K562 (cell line): ENCODE measurements around the gene SPARC. TPM values are rescaled to one million over a fixed set of nuclear protein-coding genes. Genes with fewer than 3 reads are reported as not detected.
A peak's percentile ranks its signal among the peaks of the same experiment; 100 is the strongest.

Experiments used
- YBX1 ChIP-seq: fragments of 450-650 bp; IDR thresholded peaks from 2 replicates; pipeline ENCODE4 v1.7.1; 2016; ENCODE audit warnings: mild to moderate bottlenecking
- ZNF384 ChIP-seq: IDR thresholded peaks from 2 replicates; pipeline ENCODE4 v1.6.1; 2012; ENCODE audit warnings: low read depth, low read length, improper control_type of control experiment
- polyA plus RNA-seq, 8 experiments: library from polyadenylated mRNA; depleted of rRNA in 4 of 8; stranded (reverse) in 5 of 8; unstranded in 3 of 8; fragments of >200 nt; fragmentation: Nextera tagmentation in 2 of 8; fragmentation: Illumina TruSeq in 1 of 8; extraction: Ambion mirVana in 2 of 8; extraction: Trizol in 1 of 8; gene quantifications; 2 replicates each; pipeline versions ENCODE4 v1.2.1 to v1.2.3, GENCODE V29; 2011 to 2014; ENCODE audit warnings: inconsistent platforms in 1 of 8, missing spikeins in 1 of 8
- total RNA-seq, 7 experiments: library from RNA; depleted of rRNA in 6 of 7; stranded (reverse); fragments of >200 nt in 6 of 7; fragmentation: Illumina TruSeq in 2 of 7; extraction: Trizol in 2 of 7; gene quantifications; 2 replicates each; pipeline versions ENCODE4 v1.2.1 to v1.2.3, GENCODE V29; 2011 to 2021; ENCODE audit warnings: low replicate concordance in 1 of 7
- TF ChIP-seq, protein P1 (sequence below), 2 experiments: fragments of 450-650 bp; formaldehyde crosslinking in 1 of 2; IDR thresholded peaks; 2 replicates each; pipeline versions ENCODE4 v1.4.0 to v1.6.1; 2014 to 2020; ENCODE audit warnings: mild to moderate bottlenecking in 2 of 2, borderline replicate concordance in 1 of 2, low read depth in 1 of 2
- TF ChIP-seq, protein P2 (sequence below), 3 experiments: IDR thresholded peaks in 2 of 3; conservative IDR thresholded peaks in 1 of 3; 2 replicates each; pipeline ENCODE4 v1.5.1; 2011 to 2012; ENCODE audit warnings: low read length in 3 of 3, mild to moderate bottlenecking in 3 of 3, control low read depth in 2 of 3, improper control_type of control experiment in 1 of 3, inconsistent platforms in 1 of 3, low read depth in 1 of 3, mixed read lengths in 1 of 3, moderate library complexity in 1 of 3; ENCODE audit not compliant: insufficient read depth in 2 of 3

The SPARC gene
- total and polyA plus RNA-seq, 9 of the 15 experiments (the other 6 are each of a cell fraction or from before 2014, with no cell fraction given): 6.1 to 35.6 (median 12.2) TPM

DNA sequence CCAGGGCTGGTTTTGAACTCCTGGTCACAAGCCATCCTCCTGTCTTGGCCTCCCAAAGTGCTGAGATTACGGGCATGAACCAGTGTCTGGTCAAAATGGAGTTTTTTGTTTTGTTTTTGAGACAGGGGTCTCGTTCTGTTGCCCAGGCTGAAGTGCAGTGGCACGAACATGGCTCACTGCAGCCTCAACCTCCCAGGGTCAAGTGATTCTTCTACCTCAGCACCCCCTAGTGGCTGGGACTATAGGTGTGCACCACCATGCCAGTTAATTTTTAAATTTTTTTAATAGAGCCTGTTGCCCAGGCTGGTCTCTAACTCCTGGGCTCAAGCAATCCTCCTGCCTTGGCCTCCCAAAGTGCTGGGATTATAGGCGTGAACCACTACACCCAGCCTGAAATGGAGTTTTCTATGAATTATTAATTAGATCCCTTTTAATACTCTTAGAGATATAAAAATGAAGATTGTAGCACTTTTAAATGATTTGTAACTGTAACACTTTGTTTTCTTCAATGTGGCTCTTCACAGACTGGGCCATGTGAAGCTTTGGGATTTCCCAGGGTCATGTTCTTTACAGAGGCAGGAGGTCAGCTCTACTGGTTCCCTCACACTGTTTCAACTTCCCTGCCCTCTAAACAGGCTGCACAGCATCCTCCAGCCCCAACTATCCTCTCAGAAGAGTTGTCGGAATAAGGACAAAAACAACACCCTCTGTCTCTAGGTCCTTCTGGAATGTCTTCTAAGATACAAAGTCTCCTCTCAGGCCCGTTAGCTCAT, 32.7 kb upstream of the SPARC start (continued):
- TF ChIP-seq, protein P1, sequence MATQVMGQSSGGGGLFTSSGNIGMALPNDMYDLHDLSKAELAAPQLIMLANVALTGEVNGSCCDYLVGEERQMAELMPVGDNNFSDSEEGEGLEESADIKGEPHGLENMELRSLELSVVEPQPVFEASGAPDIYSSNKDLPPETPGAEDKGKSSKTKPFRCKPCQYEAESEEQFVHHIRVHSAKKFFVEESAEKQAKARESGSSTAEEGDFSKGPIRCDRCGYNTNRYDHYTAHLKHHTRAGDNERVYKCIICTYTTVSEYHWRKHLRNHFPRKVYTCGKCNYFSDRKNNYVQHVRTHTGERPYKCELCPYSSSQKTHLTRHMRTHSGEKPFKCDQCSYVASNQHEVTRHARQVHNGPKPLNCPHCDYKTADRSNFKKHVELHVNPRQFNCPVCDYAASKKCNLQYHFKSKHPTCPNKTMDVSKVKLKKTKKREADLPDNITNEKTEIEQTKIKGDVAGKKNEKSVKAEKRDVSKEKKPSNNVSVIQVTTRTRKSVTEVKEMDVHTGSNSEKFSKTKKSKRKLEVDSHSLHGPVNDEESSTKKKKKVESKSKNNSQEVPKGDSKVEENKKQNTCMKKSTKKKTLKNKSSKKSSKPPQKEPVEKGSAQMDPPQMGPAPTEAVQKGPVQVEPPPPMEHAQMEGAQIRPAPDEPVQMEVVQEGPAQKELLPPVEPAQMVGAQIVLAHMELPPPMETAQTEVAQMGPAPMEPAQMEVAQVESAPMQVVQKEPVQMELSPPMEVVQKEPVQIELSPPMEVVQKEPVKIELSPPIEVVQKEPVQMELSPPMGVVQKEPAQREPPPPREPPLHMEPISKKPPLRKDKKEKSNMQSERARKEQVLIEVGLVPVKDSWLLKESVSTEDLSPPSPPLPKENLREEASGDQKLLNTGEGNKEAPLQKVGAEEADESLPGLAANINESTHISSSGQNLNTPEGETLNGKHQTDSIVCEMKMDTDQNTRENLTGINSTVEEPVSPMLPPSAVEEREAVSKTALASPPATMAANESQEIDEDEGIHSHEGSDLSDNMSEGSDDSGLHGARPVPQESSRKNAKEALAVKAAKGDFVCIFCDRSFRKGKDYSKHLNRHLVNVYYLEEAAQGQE (IDR thresholded peaks at IDR 0.05; ENCODE audit: borderline replicate concordance): peak; percentile 52; the same call in 1 of the 2 replicates
- TF ChIP-seq, protein P1 (CRISPR knock-in tag; IDR thresholded peaks at IDR 0.05; ENCODE audit: low read depth): no peak
- TF ChIP-seq ZNF384: peak; percentile 61
- TF ChIP-seq, protein P2, sequence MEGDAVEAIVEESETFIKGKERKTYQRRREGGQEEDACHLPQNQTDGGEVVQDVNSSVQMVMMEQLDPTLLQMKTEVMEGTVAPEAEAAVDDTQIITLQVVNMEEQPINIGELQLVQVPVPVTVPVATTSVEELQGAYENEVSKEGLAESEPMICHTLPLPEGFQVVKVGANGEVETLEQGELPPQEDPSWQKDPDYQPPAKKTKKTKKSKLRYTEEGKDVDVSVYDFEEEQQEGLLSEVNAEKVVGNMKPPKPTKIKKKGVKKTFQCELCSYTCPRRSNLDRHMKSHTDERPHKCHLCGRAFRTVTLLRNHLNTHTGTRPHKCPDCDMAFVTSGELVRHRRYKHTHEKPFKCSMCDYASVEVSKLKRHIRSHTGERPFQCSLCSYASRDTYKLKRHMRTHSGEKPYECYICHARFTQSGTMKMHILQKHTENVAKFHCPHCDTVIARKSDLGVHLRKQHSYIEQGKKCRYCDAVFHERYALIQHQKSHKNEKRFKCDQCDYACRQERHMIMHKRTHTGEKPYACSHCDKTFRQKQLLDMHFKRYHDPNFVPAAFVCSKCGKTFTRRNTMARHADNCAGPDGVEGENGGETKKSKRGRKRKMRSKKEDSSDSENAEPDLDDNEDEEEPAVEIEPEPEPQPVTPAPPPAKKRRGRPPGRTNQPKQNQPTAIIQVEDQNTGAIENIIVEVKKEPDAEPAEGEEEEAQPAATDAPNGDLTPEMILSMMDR (IDR thresholded peaks at IDR 0.05 in 2 of 3, conservative IDR thresholded peaks at IDR 0.05 in 1 of 3; ENCODE audit: insufficient read depth in 2 of 3, low read depth in 1 of 3, low read length in 3 of 3): peak; percentile 66 to 73 (median 68)
- TF ChIP-seq YBX1: no peak
